Activated B cell treated with CpG ODN at 0.5 μM for 24 hours (primary cell): ENCODE measurements around the gene FAM120B. TPM values are rescaled to one million over a fixed set of nuclear protein-coding genes. Genes with fewer than 3 reads are reported as not detected.
"Not testable (repeated sequence)": the region's sequence is repeated elsewhere in the genome, so short reads cannot be mapped to it uniquely, and the experiment has no call there.

Source experiments
- ATAC-seq: fragments of 200-7000 bp; cut with Tn5 transposase; one replicate; pipeline ENCODE4 v1.10.0; 2021; ENCODE audit warnings: low read depth, mild to moderate bottlenecking, moderate library complexity
- CTCF ChIA-PET: fragments of 350-600 bp; sonication (Branson Sonifier 250); formaldehyde crosslinking; loops from one replicate; lab custom pipeline; 2021; ENCODE audit warnings: antibody characterized with exemption; lab: Charles Lee
- POLR2A ChIA-PET: fragments of 350-600 bp; sonication (Branson Sonifier 250); formaldehyde crosslinking; loops from one replicate; lab custom pipeline; 2021; ENCODE audit warnings: antibody characterized with exemption; lab: Charles Lee
- DNase-seq: peaks from one replicate; pipeline ENCODE4 v3.0.0; 2022
- H3K27ac Mint-ChIP-seq: one replicate; pipeline ENCODE4 v1.8.0; 2020; ENCODE audit warnings: mixed read lengths
- H3K27me3 Mint-ChIP-seq: one replicate; pipeline ENCODE4 v1.8.0; 2021; ENCODE audit warnings: mixed read lengths
- H3K36me3 Mint-ChIP-seq: one replicate; pipeline ENCODE4 v1.8.0; 2021; ENCODE audit warnings: low read depth, mixed read lengths
- H3K4me1 Mint-ChIP-seq: one replicate; pipeline ENCODE4 v1.8.0; 2021; ENCODE audit warnings: mixed read lengths
- H3K4me3 Mint-ChIP-seq: one replicate; pipeline ENCODE4 v1.8.0; 2020; ENCODE audit warnings: mild to moderate bottlenecking, mixed read lengths
- H3K9me3 Mint-ChIP-seq: one replicate; pipeline ENCODE4 v1.8.0; 2020; ENCODE audit warnings: mixed read lengths
- CTCF ChIP-seq: fragments of 200-600 bp; IDR thresholded peaks from one replicate; pipeline ENCODE4 v1.8.0; 2022; ENCODE audit warnings: antibody characterized with exemption, mild to moderate bottlenecking
- intact Hi-C: fragments of 100-400 bp; cut with micrococcal nuclease; formaldehyde crosslinking; loops from one replicate; pipeline ENCODE4 v1.15.1; 2024
- total RNA-seq: library from RNA; stranded (reverse); gene quantifications from 2 replicates; pipeline ENCODE4 v1.2.3, GENCODE V29; 2022

Gene FAM120B
- total RNA-seq, 1 donor from 2014 or later, result 35.1 TPM

- no peaks in the 10 kb centered on the region for H3K27me3 Mint-ChIP-seq
- ChIA-PET CTCF (no interaction called here), POLR2A (no interaction called here)
- H3K4me3 Mint-ChIP-seq, result no peak overlapping the region
- DNase-seq (no peak), ATAC-seq (peak; percentile 60)
- H3K4me1 Mint-ChIP-seq, result peaks cover 15% of the 10 kb centered on the region
- no peak overlapping the region for H3K27ac Mint-ChIP-seq
- H3K36me3 Mint-ChIP-seq, result peaks cover 82% of the 10 kb centered on the region
- peaks cover 3% of the 10 kb centered on the region for H3K9me3 Mint-ChIP-seq
- TF ChIP-seq CTCF, result no peak
- intact Hi-C loops, result no loop called here
Observed at GRCh38 chr6:170344631-170345576, 38.3 kb downstream of the FAM120B start.

GRCh38 chr6:170345662-170346061 is 39.1 kb downstream of the FAM120B start:
- Mint-ChIP-seq H3K27me3 (no peaks in the 10 kb centered on the region), H3K36me3 (peaks cover 82% of the 10 kb centered on the region), H3K9me3 (peaks cover 3% of the 10 kb centered on the region), H3K27ac (no peak overlapping the region), H3K4me3 (no peak overlapping the region), H3K4me1 (peaks cover 12% of the 10 kb centered on the region)
- ATAC-seq (no peak), DNase-seq (no peak)
- intact Hi-C loops, result no loop called here
- no peak for TF ChIP-seq CTCF
- CTCF ChIA-PET, result no interaction called here
- POLR2A ChIA-PET, result no interaction called here

- H3K27me3 Mint-ChIP-seq, result no peaks in the 10 kb centered on the region
- H3K4me3 Mint-ChIP-seq, result no peak overlapping the region
- no peak for DNase-seq
- intact Hi-C loops, result no loop called here
- CTCF ChIA-PET, result no interaction called here
- peaks cover 9% of the 10 kb centered on the region for H3K9me3 Mint-ChIP-seq
- H3K36me3 Mint-ChIP-seq, result peaks cover 83% of the 10 kb centered on the region
- no peak for TF ChIP-seq CTCF
- H3K27ac Mint-ChIP-seq, result no peak overlapping the region
- peaks cover 12% of the 10 kb centered on the region for H3K4me1 Mint-ChIP-seq
- no peak for ATAC-seq
- POLR2A ChIA-PET, result interaction anchor here (0.8 kb wide), 1 partner anchor 29 kb away, joined by 3 read pairs; no protein-coding TSS in a partner anchor
Observed at GRCh38 chr6:170346649-170347048, 40.1 kb downstream of the FAM120B start.

- no peak for TF ChIP-seq CTCF
- CTCF ChIA-PET, result no interaction called here
- intact Hi-C loops, result no loop called here
- H3K9me3 Mint-ChIP-seq, result peaks cover 9% of the 10 kb centered on the region
- no peak for DNase-seq
- H3K27me3 Mint-ChIP-seq, result no peaks in the 10 kb centered on the region
- H3K4me3 Mint-ChIP-seq, result no peak overlapping the region
- no peak for ATAC-seq
- H3K36me3 Mint-ChIP-seq, result peaks cover 80% of the 10 kb centered on the region
- no peak overlapping the region for H3K27ac Mint-ChIP-seq
- POLR2A ChIA-PET, result interaction anchor here (0.8 kb wide), 1 partner anchor 30 kb away, joined by 3 read pairs; no protein-coding TSS in a partner anchor
- peaks cover 12% of the 10 kb centered on the region for H3K4me1 Mint-ChIP-seq
Observed at GRCh38 chr6:170347091-170347490, 40.5 kb downstream of the FAM120B start.

- DNase-seq (no peak), ATAC-seq (no peak)
- Mint-ChIP-seq H3K27ac (no peak overlapping the region), H3K36me3 (peaks cover 80% of the 10 kb centered on the region), H3K9me3 (peaks cover 12% of the 10 kb centered on the region), H3K27me3 (no peaks in the 10 kb centered on the region), H3K4me1 (peaks cover 12% of the 10 kb centered on the region), H3K4me3 (no peak overlapping the region)
- TF ChIP-seq CTCF, result no peak
- intact Hi-C loops, result no loop called here
- ChIA-PET POLR2A (no interaction called here), CTCF (no interaction called here)
Observed at GRCh38 chr6:170347975-170348374, 41.4 kb downstream of the FAM120B start.

- H3K4me3 Mint-ChIP-seq, H3K4me1 Mint-ChIP-seq, CTCF ChIA-PET, H3K27ac Mint-ChIP-seq, POLR2A ChIA-PET, H3K27me3 Mint-ChIP-seq, ATAC-seq, DNase-seq, intact Hi-C loops: not testable (repeated sequence)
- Mint-ChIP-seq H3K9me3 (peaks cover 20% of the 10 kb centered on the region), H3K36me3 (peaks cover 78% of the 10 kb centered on the region)
Observed at GRCh38 chr6:170351456-170351855, 44.9 kb downstream of the FAM120B start.

GRCh38 chr6:170355190-170355589 is 48.6 kb downstream of the FAM120B start:
- CTCF ChIA-PET, H3K27ac Mint-ChIP-seq, POLR2A ChIA-PET, H3K4me3 Mint-ChIP-seq, H3K4me1 Mint-ChIP-seq, DNase-seq, intact Hi-C loops, H3K27me3 Mint-ChIP-seq, ATAC-seq: not testable (repeated sequence)
- Mint-ChIP-seq H3K9me3 (peaks cover 18% of the 10 kb centered on the region), H3K36me3 (peaks cover 80% of the 10 kb centered on the region)
